ENCODE data around the gene TMEM208.

Gene TMEM208

GRCh38 chr16:67237396-67238277 lies 10.7 kb downstream of the TMEM208 start:
- no peak for DNase-seq (ENCODE audit: low spot score)

- no peak for DNase-seq (ENCODE audit: low spot score)
Measured at GRCh38 chr16:67238278-67238575, 11.3 kb downstream of the TMEM208 start.

- DNase-seq (ENCODE audit: low spot score), result no peak
Measured at GRCh38 chr16:67238806-67239470, 12.0 kb downstream of the TMEM208 start.

GRCh38 chr16:67240506-67240905 lies 13.6 kb downstream of the TMEM208 start:
- DNase-seq (ENCODE audit: low spot score), result no peak

- no peak for DNase-seq (ENCODE audit: low spot score)
Measured at GRCh38 chr16:67241008-67241900, 14.3 kb downstream of the TMEM208 start.

- DNase-seq (ENCODE audit: low spot score), result no peak
Measured at GRCh38 chr16:67242138-67242730, 15.3 kb downstream of the TMEM208 start.

GRCh38 chr16:67243481-67243880 lies 16.6 kb downstream of the TMEM208 start:
- DNase-seq (ENCODE audit: low spot score), result no peak

- peak; percentile 77 for DNase-seq (ENCODE audit: low spot score)
Measured at GRCh38 chr16:67244387-67245185, 17.7 kb downstream of the TMEM208 start.

- no peak for DNase-seq (ENCODE audit: low spot score)
Measured at GRCh38 chr16:67245186-67245585, 18.3 kb downstream of the TMEM208 start.

GRCh38 chr16:67245674-67246080 lies 18.7 kb downstream of the TMEM208 start:
- DNase-seq (ENCODE audit: low spot score), result no peak

- no peak for DNase-seq (ENCODE audit: low spot score)
Measured at GRCh38 chr16:67246081-67246755, 19.3 kb downstream of the TMEM208 start.

- DNase-seq (ENCODE audit: low spot score), result peak; percentile 42
Measured at GRCh38 chr16:67246756-67247191, 19.8 kb downstream of the TMEM208 start.

GRCh38 chr16:67247192-67248072 lies 20.5 kb downstream of the TMEM208 start, which contains the start of gene FHOD1:
TSS of gene FHOD1 (minus strand) at chr16:67247481. CDS start at chr16:67247410, 71 bp downstream.
- DNase-seq (ENCODE audit: low spot score), result peak; percentile 97

- DNase-seq (ENCODE audit: low spot score), result no peak
Measured at GRCh38 chr16:67248073-67248400, 21.1 kb downstream of the TMEM208 start.

- no peak for DNase-seq (ENCODE audit: low spot score)
Measured at GRCh38 chr16:67248401-67249177, 21.7 kb downstream of the TMEM208 start, which contains the start of gene SLC9A5. TSS of gene SLC9A5 (plus strand) at chr16:67248979. CDS start at chr16:67249015, 36 bp downstream.

GRCh38 chr16:67249178-67250044 lies 22.5 kb downstream of the TMEM208 start:
- no peak for DNase-seq (ENCODE audit: low spot score)

GRCh38 chr16:67250045-67250327 lies 23.1 kb downstream of the TMEM208 start:
- no peak for DNase-seq (ENCODE audit: low spot score)
